GM12878 (cell line): ENCODE results near the gene GRK5. TPM values are rescaled to one million over a fixed set of nuclear protein-coding genes. Genes with fewer than 3 reads are reported as not detected.

ENCODE experiments used
- ATAC-seq: fragments of 200-7000 bp; cut with Tn5 transposase; 3 replicates; pipeline ENCODE4 v1.9.1; 2020; ENCODE audit warnings: mild to moderate bottlenecking, moderate library complexity
- BruUV-seq: library from RNA; stranded (reverse); fragments of 400-500 nt; replicated peaks from 2 replicates; lab custom pipeline; 2021; lab: Mats Ljungman, UMichigan
- CTCF ChIA-PET: fragments of 300-600 bp; sonication (Branson Sonifier 250); formaldehyde crosslinking; extraction: SDS; loops from one replicate; lab custom pipeline; 2021; ENCODE audit warnings: inconsistent platforms; lab: Yijun Ruan, JAX
- POLR2A ChIA-PET: fragments of 350-600 bp; formaldehyde crosslinking; extraction: SDS; loops from one replicate; lab custom pipeline; 2021; ENCODE audit warnings: inconsistent platforms; lab: Charles Lee
- RAD21 ChIA-PET: fragments of 300-600 bp; sonication (Branson Sonifier 250); formaldehyde crosslinking; loops from one replicate; lab custom pipeline; 2023; ENCODE audit warnings: antibody characterized with exemption; ENCODE audit not compliant: unreplicated experiment; lab: Charles Lee
- SMC1A ChIA-PET: fragments of 300-600 bp; sonication (Branson Sonifier 250); formaldehyde crosslinking; loops from one replicate; lab custom pipeline; 2023; ENCODE audit not compliant: unreplicated experiment, uncharacterized antibody; lab: Charles Lee
- DNase-seq: peaks from one replicate; pipeline ENCODE4 v3.0.0-alpha.2; 2011; ENCODE audit warnings: low read depth, low spot score
- FAIRE-seq: peaks from 3 replicates; lab custom pipeline; 2011; peaks lifted over from hg19 to GRCh38; lab: Jason Lieb, UNC
- H2AFZ ChIP-seq: 2 replicates; pipeline ENCODE4 v1.6.0; 2011; ENCODE audit warnings: low read depth, low read length, control low read depth; ENCODE audit not compliant: control insufficient read depth
- H3K27ac ChIP-seq: 2 replicates; pipeline ENCODE4 v1.5.1; 2011; ENCODE audit warnings: control low read depth; ENCODE audit not compliant: control insufficient read depth, insufficient read depth
- H3K27me3 ChIP-seq, 2 experiments: replicated peaks in 1 of 2; 2 replicates each; pipeline versions ENCODE4 v1.6.0 to v1.6.1; 2011; ENCODE audit warnings: low read length in 1 of 2; ENCODE audit not compliant: control insufficient read depth in 2 of 2, insufficient read depth in 2 of 2
- H3K36me3 ChIP-seq, 2 experiments: 2 replicates each; pipeline ENCODE4 v1.5.1; 2011; ENCODE audit warnings: low read length in 1 of 2; ENCODE audit not compliant: control insufficient read depth in 2 of 2, insufficient read depth in 2 of 2
- H3K4me1 ChIP-seq: 2 replicates; pipeline ENCODE4 v1.6.1; 2011; ENCODE audit warnings: mild to moderate bottlenecking, low read length, moderate library complexity, mixed read lengths; ENCODE audit not compliant: control insufficient read depth, insufficient read depth
- H3K4me2 ChIP-seq: 2 replicates; pipeline ENCODE4 v1.6.0; 2011; ENCODE audit warnings: control low read depth; ENCODE audit not compliant: control insufficient read depth, insufficient read depth
- H3K4me3 ChIP-seq: fragments of 200-600 bp; sonication (generic); 2 replicates; pipeline ENCODE4 v1.5.1; 2016
- H3K79me2 ChIP-seq: 2 replicates; pipeline ENCODE4 v1.6.0; 2011; ENCODE audit warnings: low read length; ENCODE audit not compliant: control insufficient read depth, insufficient read depth
- H3K9ac ChIP-seq: 2 replicates; pipeline ENCODE4 v1.8.0; 2011; ENCODE audit warnings: low read length, control low read depth, mixed read lengths; ENCODE audit not compliant: control insufficient read depth, insufficient read depth
- H3K9me3 ChIP-seq: replicated peaks from 3 replicates; pipeline ENCODE4 v1.5.1; 2011; ENCODE audit warnings: mild to moderate bottlenecking, low read length; ENCODE audit not compliant: control insufficient read depth, insufficient read depth
- H4K20me1 ChIP-seq: 2 replicates; pipeline ENCODE4 v1.6.0; 2011; ENCODE audit not compliant: control insufficient read depth, insufficient read depth
- KLF5 ChIP-seq: fragments of 450-650 bp; IDR thresholded peaks from 2 replicates; pipeline ENCODE4 v1.6.1; 2014; ENCODE audit warnings: mild to moderate bottlenecking; ENCODE audit not compliant: partially characterized antibody
- MYB ChIP-seq: fragments of 150-350 bp; IDR thresholded peaks from 2 replicates; pipeline ENCODE4 v1.6.1; 2014; ENCODE audit warnings: mild to moderate bottlenecking, low read depth, low read length, borderline replicate concordance
- PAX5 ChIP-seq: IDR thresholded peaks from 2 replicates; pipeline ENCODE4 v1.6.1; 2011; ENCODE audit warnings: low read depth, low read length, borderline replicate concordance
- POLR2A ChIP-seq: IDR thresholded peaks from 2 replicates; pipeline ENCODE4 v1.6.1; 2011; ENCODE audit warnings: low read depth, mild to moderate bottlenecking, low read length
- RAD21 ChIP-seq: IDR thresholded peaks from 2 replicates; pipeline ENCODE4 v1.6.1; 2011; ENCODE audit warnings: mild to moderate bottlenecking, low read depth, low read length, moderate library complexity; ENCODE audit not compliant: insufficient read depth
- SREBF1 ChIP-seq: IDR thresholded peaks from 2 replicates; pipeline ENCODE4 v1.6.1; 2012; ENCODE audit warnings: mild to moderate bottlenecking, low read length
- WGBS: methylation state at CpG from one replicate; pipeline ENCODE4 v1.1.6; 2016; ENCODE audit warnings: low lambda C conversion rate; ENCODE audit not compliant: insufficient replicate concordance, insufficient coverage; ENCODE audit errors: missing lambda C conversion rate; 5-methylcytosine and 5-hydroxymethylcytosine counted together
- in situ Hi-C: fragments of 300-500 bp; cut with MboI; formaldehyde crosslinking; loops from 9 replicates; pipeline ENCODE4 v1.14.3; 2018; ENCODE audit warnings: mixed read lengths
- intact Hi-C: fragments of 100-400 bp; cut with micrococcal nuclease; formaldehyde crosslinking; loops from one replicate; pipeline ENCODE4 v1.14.2; 2022; ENCODE audit not compliant: unreplicated experiment
- polyA plus RNA-seq, 11 experiments: library from polyadenylated mRNA; depleted of rRNA in 4 of 11; unstranded in 6 of 11; stranded (reverse) in 5 of 11; fragments of >200 nt; fragmentation: Nextera tagmentation in 4 of 11; fragmentation: Illumina TruSeq in 1 of 11; extraction: Ambion mirVana in 4 of 11; extraction: Trizol in 1 of 11; gene quantifications; 1 replicate in 1 of 11; 2 replicates in 10 of 11; pipeline versions ENCODE4 v1.2.1 to v1.2.3, GENCODE V29; 2011 to 2016; ENCODE audit warnings: inconsistent platforms in 2 of 11, missing spikeins in 2 of 11, low read depth in 1 of 11
- total RNA-seq, 4 experiments: library from RNA; depleted of rRNA in 3 of 4; stranded (reverse); fragments of >200 nt in 3 of 4; fragmentation: Illumina TruSeq in 1 of 4; extraction: Trizol in 1 of 4; gene quantifications; 2 replicates each; pipeline versions ENCODE4 v1.2.1 to v1.2.3, GENCODE V29; 2013 to 2021
- TF ChIP-seq, protein P1 (sequence below): fragments of 450-650 bp; IDR thresholded peaks from 2 replicates; pipeline ENCODE4 v1.6.1; 2017; ENCODE audit warnings: mild to moderate bottlenecking, moderate library complexity
- TF ChIP-seq, protein P2 (sequence below), 3 experiments: IDR thresholded peaks in 2 of 3; conservative IDR thresholded peaks in 1 of 3; 2 replicates each; pipeline ENCODE4 v1.5.1; 2011; ENCODE audit warnings: low read depth in 3 of 3, low read length in 3 of 3, mild to moderate bottlenecking in 3 of 3, control low read depth in 2 of 3, moderate library complexity in 2 of 3, inconsistent platforms in 1 of 3, mixed read lengths in 1 of 3; ENCODE audit not compliant: control insufficient read depth in 2 of 3, insufficient read depth in 1 of 3; ENCODE audit errors: extremely low read depth in 1 of 3

Gene GRK5
- total and polyA plus RNA-seq, 10 of the 15 experiments (the other 5 are each of a cell fraction or from before 2014, with no cell fraction given) = 0.11 to 22.1 (median 10.0) TPM

DNA sequence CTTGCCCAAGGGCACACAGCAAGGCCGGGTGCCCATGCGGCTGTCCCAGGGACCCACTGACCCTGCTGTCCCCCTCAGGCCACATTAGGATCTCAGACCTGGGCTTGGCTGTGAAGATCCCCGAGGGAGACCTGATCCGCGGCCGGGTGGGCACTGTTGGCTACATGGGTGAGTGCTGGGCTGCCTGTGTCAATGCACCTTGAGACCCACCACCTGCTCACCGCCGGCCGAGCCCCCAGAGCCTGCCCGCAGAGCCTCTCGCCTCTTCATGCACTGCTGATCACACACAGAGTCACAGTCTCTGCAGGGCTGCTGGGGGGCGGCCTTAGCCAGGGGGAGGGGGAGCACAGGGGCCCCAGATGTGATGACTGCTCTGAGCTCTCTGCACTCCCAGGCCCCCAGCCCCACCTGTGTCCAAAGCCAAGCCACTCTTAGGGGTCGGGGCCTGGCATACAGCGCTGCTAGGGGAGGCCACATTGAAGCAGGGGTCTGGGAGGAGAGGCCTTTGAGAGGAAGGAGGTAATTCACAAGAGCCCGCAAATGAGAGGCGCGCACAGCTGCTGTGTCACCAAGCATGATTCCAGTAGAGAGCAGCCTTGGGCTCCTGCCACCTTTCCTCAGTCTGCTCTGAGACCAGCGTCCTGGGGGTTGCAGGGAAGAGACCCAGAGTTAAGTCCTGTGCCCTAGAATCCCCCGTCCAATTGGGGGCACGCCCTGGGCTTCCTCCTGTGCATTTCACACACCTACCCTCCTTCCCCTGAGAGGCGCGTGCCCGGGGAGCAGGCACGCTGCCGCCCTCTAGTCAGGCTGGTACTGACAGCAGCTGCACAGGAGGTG, 234.8 kb downstream of the GRK5 start:
- FAIRE-seq (no peak), DNase-seq (no peak)
- no TSS peak for BruUV-seq
- Histone ChIP-seq H3K4me3 (no peak overlapping the region), H3K9me3 (no peaks in the 10 kb centered on the region; the same call in 2 of the 3 replicates), H4K20me1 (no peaks in the 10 kb centered on the region), H3K4me1 (peaks cover 9% of the 10 kb centered on the region), H3K79me2 (no peaks in the 10 kb centered on the region), H2AFZ (no peak overlapping the region)
- POLR2A ChIA-PET = interaction anchor here (0.6 kb wide), 1 partner anchor 198 kb away, joined by 3 read pairs; no protein-coding TSS in a partner anchor
- RAD21 ChIA-PET = interaction anchor here (2.0 kb wide), 1 partner anchor 235 kb away, joined by 7 read pairs; the partner anchor contains the start of gene GRK5
- CTCF ChIA-PET = interaction anchor here (1.0 to 6.5 kb wide), 4 partner anchors 47 to 241 kb away, joined by 3 to 89 read pairs (median 8); no protein-coding TSS in a partner anchor
- TF ChIP-seq RAD21 = peak; percentile 20; the same call in 1 of the 2 replicates
- TF ChIP-seq POLR2A = peak; percentile 52; the same call in 1 of the 2 replicates
- no peak for TF ChIP-seq KLF5
- TF ChIP-seq SREBF1 = no peak
- no peak for TF ChIP-seq MYB
- TF ChIP-seq PAX5 = peak; percentile 58; the same call in 1 of the 2 replicates
- TF ChIP-seq, protein P1, sequence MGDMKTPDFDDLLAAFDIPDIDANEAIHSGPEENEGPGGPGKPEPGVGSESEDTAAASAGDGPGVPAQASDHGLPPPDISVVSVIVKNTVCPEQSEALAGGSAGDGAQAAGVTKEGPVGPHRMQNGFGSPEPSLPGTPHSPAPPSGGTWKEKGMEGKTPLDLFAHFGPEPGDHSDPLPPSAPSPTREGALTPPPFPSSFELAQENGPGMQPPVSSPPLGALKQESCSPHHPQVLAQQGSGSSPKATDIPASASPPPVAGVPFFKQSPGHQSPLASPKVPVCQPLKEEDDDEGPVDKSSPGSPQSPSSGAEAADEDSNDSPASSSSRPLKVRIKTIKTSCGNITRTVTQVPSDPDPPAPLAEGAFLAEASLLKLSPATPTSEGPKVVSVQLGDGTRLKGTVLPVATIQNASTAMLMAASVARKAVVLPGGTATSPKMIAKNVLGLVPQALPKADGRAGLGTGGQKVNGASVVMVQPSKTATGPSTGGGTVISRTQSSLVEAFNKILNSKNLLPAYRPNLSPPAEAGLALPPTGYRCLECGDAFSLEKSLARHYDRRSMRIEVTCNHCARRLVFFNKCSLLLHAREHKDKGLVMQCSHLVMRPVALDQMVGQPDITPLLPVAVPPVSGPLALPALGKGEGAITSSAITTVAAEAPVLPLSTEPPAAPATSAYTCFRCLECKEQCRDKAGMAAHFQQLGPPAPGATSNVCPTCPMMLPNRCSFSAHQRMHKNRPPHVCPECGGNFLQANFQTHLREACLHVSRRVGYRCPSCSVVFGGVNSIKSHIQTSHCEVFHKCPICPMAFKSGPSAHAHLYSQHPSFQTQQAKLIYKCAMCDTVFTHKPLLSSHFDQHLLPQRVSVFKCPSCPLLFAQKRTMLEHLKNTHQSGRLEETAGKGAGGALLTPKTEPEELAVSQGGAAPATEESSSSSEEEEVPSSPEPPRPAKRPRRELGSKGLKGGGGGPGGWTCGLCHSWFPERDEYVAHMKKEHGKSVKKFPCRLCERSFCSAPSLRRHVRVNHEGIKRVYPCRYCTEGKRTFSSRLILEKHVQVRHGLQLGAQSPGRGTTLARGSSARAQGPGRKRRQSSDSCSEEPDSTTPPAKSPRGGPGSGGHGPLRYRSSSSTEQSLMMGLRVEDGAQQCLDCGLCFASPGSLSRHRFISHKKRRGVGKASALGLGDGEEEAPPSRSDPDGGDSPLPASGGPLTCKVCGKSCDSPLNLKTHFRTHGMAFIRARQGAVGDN = no peak
- TF ChIP-seq, protein P2, sequence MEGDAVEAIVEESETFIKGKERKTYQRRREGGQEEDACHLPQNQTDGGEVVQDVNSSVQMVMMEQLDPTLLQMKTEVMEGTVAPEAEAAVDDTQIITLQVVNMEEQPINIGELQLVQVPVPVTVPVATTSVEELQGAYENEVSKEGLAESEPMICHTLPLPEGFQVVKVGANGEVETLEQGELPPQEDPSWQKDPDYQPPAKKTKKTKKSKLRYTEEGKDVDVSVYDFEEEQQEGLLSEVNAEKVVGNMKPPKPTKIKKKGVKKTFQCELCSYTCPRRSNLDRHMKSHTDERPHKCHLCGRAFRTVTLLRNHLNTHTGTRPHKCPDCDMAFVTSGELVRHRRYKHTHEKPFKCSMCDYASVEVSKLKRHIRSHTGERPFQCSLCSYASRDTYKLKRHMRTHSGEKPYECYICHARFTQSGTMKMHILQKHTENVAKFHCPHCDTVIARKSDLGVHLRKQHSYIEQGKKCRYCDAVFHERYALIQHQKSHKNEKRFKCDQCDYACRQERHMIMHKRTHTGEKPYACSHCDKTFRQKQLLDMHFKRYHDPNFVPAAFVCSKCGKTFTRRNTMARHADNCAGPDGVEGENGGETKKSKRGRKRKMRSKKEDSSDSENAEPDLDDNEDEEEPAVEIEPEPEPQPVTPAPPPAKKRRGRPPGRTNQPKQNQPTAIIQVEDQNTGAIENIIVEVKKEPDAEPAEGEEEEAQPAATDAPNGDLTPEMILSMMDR (IDR thresholded peaks at IDR 0.05 in 2 of 3, conservative IDR thresholded peaks at IDR 0.05 in 1 of 3; ENCODE audit: control insufficient read depth in 2 of 3, extremely low read depth in 1 of 3, insufficient read depth in 1 of 3, low read depth in 3 of 3, low read length in 3 of 3) = peak in 1 of 3 experiments; percentile 12; a peak in 1 of 6 replicates
- TF ChIP-seq, all 136 proteins: peak for 4
- Histone ChIP-seq H3K27ac (no peak overlapping the region), H3K9ac (no peak overlapping the region), H3K27me3 (no peaks in the 10 kb centered on the region), H3K4me2 (0 out of 2 replicates have a peak overlapping the region, but pooled peaks have one; percentile 17), H3K36me3 (peaks cover 0 to under 1% of the 10 kb centered on the region in 2 experiments; a peak in 1 of 4 replicates)
- intact Hi-C loops = no loop called here
- SMC1A ChIA-PET = interaction anchor here (0.7 kb wide), 1 partner anchor 36 kb away, joined by 3 read pairs; no protein-coding TSS in a partner anchor
- in situ Hi-C loops = no loop called here
- peak; percentile 42 for ATAC-seq
- WGBS = 19% methylated on average over 25 of the region's 25 CpGs
